ENCODE results near the gene LAMP5.
A peak's percentile ranks its signal among the peaks of the same experiment; 100 is the strongest.

The LAMP5 gene

GRCh38 chr20:9510911-9511310 lies 3.5 kb upstream of the LAMP5 start:
- no peak overlapping the region for H3K9ac ChIP-seq (ENCODE audit: low read depth in 1 of 2, low read length in 2 of 2)
- H3K4me1 ChIP-seq (ENCODE audit: control insufficient read depth in 2 of 2, insufficient read depth in 2 of 2, low read length in 2 of 2), result no peaks in the 10 kb centered on the region
- H3K9me3 ChIP-seq (ENCODE audit: control insufficient read depth in 2 of 2, low read length in 2 of 2), result no peaks in the 10 kb centered on the region
- no peak overlapping the region for H3K27ac ChIP-seq (ENCODE audit: low read depth in 2 of 2, low read length in 2 of 2)
- no peaks in the 10 kb centered on the region for H3K36me3 ChIP-seq (ENCODE audit: control insufficient read depth in 2 of 2, insufficient read depth in 2 of 2, low read length in 2 of 2)
- no peak overlapping the region for H3K4me3 ChIP-seq (ENCODE audit: low read length in 2 of 2)
- H3K27me3 ChIP-seq (ENCODE audit: control insufficient read depth in 2 of 2, insufficient read depth in 2 of 2, low read length in 2 of 2), result peaks cover 40 to 41% of the 10 kb centered on the region in 2 donors

- Histone ChIP-seq H3K27me3 (ENCODE audit: control insufficient read depth in 2 of 2, insufficient read depth in 2 of 2, low read length in 2 of 2) (peaks cover 34 to 41% of the 10 kb centered on the region in 2 donors), H3K9me3 (ENCODE audit: control insufficient read depth in 2 of 2, low read length in 2 of 2) (no peaks in the 10 kb centered on the region), H3K27ac (ENCODE audit: low read depth in 2 of 2, low read length in 2 of 2) (no peak overlapping the region), H3K36me3 (ENCODE audit: control insufficient read depth in 2 of 2, insufficient read depth in 2 of 2, low read length in 2 of 2) (no peaks in the 10 kb centered on the region), H3K9ac (ENCODE audit: low read depth in 1 of 2, low read length in 2 of 2) (no peak overlapping the region), H3K4me3 (ENCODE audit: low read length in 2 of 2) (no peak overlapping the region), H3K4me1 (ENCODE audit: control insufficient read depth in 2 of 2, insufficient read depth in 2 of 2, low read length in 2 of 2) (no peaks in the 10 kb centered on the region)
These were observed 324 bp upstream of the LAMP5 start for GRCh38 chr20:9514072-9514460.

GRCh38 chr20:9515214-9515585 lies 810 bp downstream of the LAMP5 start:
- peak overlapping the region in 1 of 2 donors; percentile 2 for H3K4me3 ChIP-seq (ENCODE audit: low read length in 2 of 2)
- peaks cover 34 to 36% of the 10 kb centered on the region in 2 donors for H3K27me3 ChIP-seq (ENCODE audit: control insufficient read depth in 2 of 2, insufficient read depth in 2 of 2, low read length in 2 of 2)
- H3K9ac ChIP-seq (ENCODE audit: low read depth in 1 of 2, low read length in 2 of 2), result no peak overlapping the region
- no peaks in the 10 kb centered on the region for H3K36me3 ChIP-seq (ENCODE audit: control insufficient read depth in 2 of 2, insufficient read depth in 2 of 2, low read length in 2 of 2)
- no peak overlapping the region for H3K27ac ChIP-seq (ENCODE audit: low read depth in 2 of 2, low read length in 2 of 2)
- no peaks in the 10 kb centered on the region for H3K9me3 ChIP-seq (ENCODE audit: control insufficient read depth in 2 of 2, low read length in 2 of 2)
- H3K4me1 ChIP-seq (ENCODE audit: control insufficient read depth in 2 of 2, insufficient read depth in 2 of 2, low read length in 2 of 2), result no peaks in the 10 kb centered on the region

GRCh38 chr20:9515741-9516233 lies 1.4 kb downstream of the LAMP5 start:
- no peak overlapping the region for H3K9ac ChIP-seq (ENCODE audit: low read depth in 1 of 2, low read length in 2 of 2)
- peaks cover 31 to 36% of the 10 kb centered on the region in 2 donors for H3K27me3 ChIP-seq (ENCODE audit: control insufficient read depth in 2 of 2, insufficient read depth in 2 of 2, low read length in 2 of 2)
- no peak overlapping the region for H3K27ac ChIP-seq (ENCODE audit: low read depth in 2 of 2, low read length in 2 of 2)
- H3K9me3 ChIP-seq (ENCODE audit: control insufficient read depth in 2 of 2, low read length in 2 of 2), result no peaks in the 10 kb centered on the region
- H3K36me3 ChIP-seq (ENCODE audit: control insufficient read depth in 2 of 2, insufficient read depth in 2 of 2, low read length in 2 of 2), result no peaks in the 10 kb centered on the region
- no peak overlapping the region for H3K4me3 ChIP-seq (ENCODE audit: low read length in 2 of 2)
- no peaks in the 10 kb centered on the region for H3K4me1 ChIP-seq (ENCODE audit: control insufficient read depth in 2 of 2, insufficient read depth in 2 of 2, low read length in 2 of 2)

GRCh38 chr20:9516234-9516871 lies 2.0 kb downstream of the LAMP5 start:
- Histone ChIP-seq H3K36me3 (ENCODE audit: control insufficient read depth in 2 of 2, insufficient read depth in 2 of 2, low read length in 2 of 2) (no peaks in the 10 kb centered on the region), H3K9me3 (ENCODE audit: control insufficient read depth in 2 of 2, low read length in 2 of 2) (no peaks in the 10 kb centered on the region), H3K27me3 (ENCODE audit: control insufficient read depth in 2 of 2, insufficient read depth in 2 of 2, low read length in 2 of 2) (peaks cover 31 to 36% of the 10 kb centered on the region in 2 donors), H3K4me1 (ENCODE audit: control insufficient read depth in 2 of 2, insufficient read depth in 2 of 2, low read length in 2 of 2) (no peaks in the 10 kb centered on the region), H3K4me3 (ENCODE audit: low read length in 2 of 2) (peak overlapping the region in 1 of 2 donors; percentile 14), H3K27ac (ENCODE audit: low read depth in 2 of 2, low read length in 2 of 2) (no peak overlapping the region), H3K9ac (ENCODE audit: low read depth in 1 of 2, low read length in 2 of 2) (no peak overlapping the region)

GRCh38 chr20:9517297-9518162 lies 3.1 kb downstream of the LAMP5 start:
- Histone ChIP-seq H3K27me3 (ENCODE audit: control insufficient read depth in 2 of 2, insufficient read depth in 2 of 2, low read length in 2 of 2) (peaks cover 31 to 33% of the 10 kb centered on the region in 2 donors), H3K4me1 (ENCODE audit: control insufficient read depth in 2 of 2, insufficient read depth in 2 of 2, low read length in 2 of 2) (no peaks in the 10 kb centered on the region), H3K27ac (ENCODE audit: low read depth in 2 of 2, low read length in 2 of 2) (no peak overlapping the region), H3K9ac (ENCODE audit: low read depth in 1 of 2, low read length in 2 of 2) (no peak overlapping the region), H3K9me3 (ENCODE audit: control insufficient read depth in 2 of 2, low read length in 2 of 2) (no peaks in the 10 kb centered on the region), H3K4me3 (ENCODE audit: low read length in 2 of 2) (no peak overlapping the region), H3K36me3 (ENCODE audit: control insufficient read depth in 2 of 2, insufficient read depth in 2 of 2, low read length in 2 of 2) (no peaks in the 10 kb centered on the region)

- Histone ChIP-seq H3K36me3 (ENCODE audit: control insufficient read depth in 2 of 2, insufficient read depth in 2 of 2, low read length in 2 of 2) (no peaks in the 10 kb centered on the region), H3K27ac (ENCODE audit: low read depth in 2 of 2, low read length in 2 of 2) (no peak overlapping the region), H3K9ac (ENCODE audit: low read depth in 1 of 2, low read length in 2 of 2) (no peak overlapping the region), H3K4me3 (ENCODE audit: low read length in 2 of 2) (no peak overlapping the region), H3K9me3 (ENCODE audit: control insufficient read depth in 2 of 2, low read length in 2 of 2) (no peaks in the 10 kb centered on the region), H3K4me1 (ENCODE audit: control insufficient read depth in 2 of 2, insufficient read depth in 2 of 2, low read length in 2 of 2) (no peaks in the 10 kb centered on the region), H3K27me3 (ENCODE audit: control insufficient read depth in 2 of 2, insufficient read depth in 2 of 2, low read length in 2 of 2) (peaks cover 31 to 33% of the 10 kb centered on the region in 2 donors)
These were observed 4.3 kb downstream of the LAMP5 start for GRCh38 chr20:9518576-9519175.

- Histone ChIP-seq H3K36me3 (ENCODE audit: control insufficient read depth in 2 of 2, insufficient read depth in 2 of 2, low read length in 2 of 2) (no peaks in the 10 kb centered on the region), H3K4me3 (ENCODE audit: low read length in 2 of 2) (no peak overlapping the region), H3K9me3 (ENCODE audit: control insufficient read depth in 2 of 2, low read length in 2 of 2) (no peaks in the 10 kb centered on the region), H3K27me3 (ENCODE audit: control insufficient read depth in 2 of 2, insufficient read depth in 2 of 2, low read length in 2 of 2) (peaks cover 25 to 27% of the 10 kb centered on the region in 2 donors), H3K4me1 (ENCODE audit: control insufficient read depth in 2 of 2, insufficient read depth in 2 of 2, low read length in 2 of 2) (no peaks in the 10 kb centered on the region), H3K9ac (ENCODE audit: low read depth in 1 of 2, low read length in 2 of 2) (no peak overlapping the region), H3K27ac (ENCODE audit: low read depth in 2 of 2, low read length in 2 of 2) (no peak overlapping the region)
These were observed 5.7 kb downstream of the LAMP5 start for GRCh38 chr20:9520086-9520485.

GRCh38 chr20:9523636-9524035 lies 9.2 kb downstream of the LAMP5 start:
- no peaks in the 10 kb centered on the region for H3K4me1 ChIP-seq (ENCODE audit: control insufficient read depth in 2 of 2, insufficient read depth in 2 of 2, low read length in 2 of 2)
- H3K9me3 ChIP-seq (ENCODE audit: control insufficient read depth in 2 of 2, low read length in 2 of 2), result no peaks in the 10 kb centered on the region
- no peak overlapping the region for H3K9ac ChIP-seq (ENCODE audit: low read depth in 1 of 2, low read length in 2 of 2)
- no peak overlapping the region for H3K4me3 ChIP-seq (ENCODE audit: low read length in 2 of 2)
- H3K27ac ChIP-seq (ENCODE audit: low read depth in 2 of 2, low read length in 2 of 2), result no peak overlapping the region
- no peaks in the 10 kb centered on the region for H3K36me3 ChIP-seq (ENCODE audit: control insufficient read depth in 2 of 2, insufficient read depth in 2 of 2, low read length in 2 of 2)
- H3K27me3 ChIP-seq (ENCODE audit: control insufficient read depth in 2 of 2, insufficient read depth in 2 of 2, low read length in 2 of 2), result peaks cover 0 to 3% of the 10 kb centered on the region in 2 donors

- Histone ChIP-seq H3K4me3 (ENCODE audit: low read length in 2 of 2) (no peak overlapping the region), H3K27ac (ENCODE audit: low read depth in 2 of 2, low read length in 2 of 2) (no peak overlapping the region), H3K27me3 (ENCODE audit: control insufficient read depth in 2 of 2, insufficient read depth in 2 of 2, low read length in 2 of 2) (no peaks in the 10 kb centered on the region), H3K9ac (ENCODE audit: low read depth in 1 of 2, low read length in 2 of 2) (no peak overlapping the region), H3K36me3 (ENCODE audit: control insufficient read depth in 2 of 2, insufficient read depth in 2 of 2, low read length in 2 of 2) (no peaks in the 10 kb centered on the region), H3K9me3 (ENCODE audit: control insufficient read depth in 2 of 2, low read length in 2 of 2) (no peaks in the 10 kb centered on the region), H3K4me1 (ENCODE audit: control insufficient read depth in 2 of 2, insufficient read depth in 2 of 2, low read length in 2 of 2) (no peaks in the 10 kb centered on the region)
These were observed 17.2 kb downstream of the LAMP5 start for GRCh38 chr20:9531581-9531980.

Measured in mucosa of rectum (tissue), 2 donors.